ENCODE data around the gene AFF1.

AFF1 gene

GRCh38 chr4:87042986-87043820 lies 108.4 kb downstream of the AFF1 start:
- DNase-seq (ENCODE audit: low read depth) = no peak
- TF ChIP-seq, protein P1, sequence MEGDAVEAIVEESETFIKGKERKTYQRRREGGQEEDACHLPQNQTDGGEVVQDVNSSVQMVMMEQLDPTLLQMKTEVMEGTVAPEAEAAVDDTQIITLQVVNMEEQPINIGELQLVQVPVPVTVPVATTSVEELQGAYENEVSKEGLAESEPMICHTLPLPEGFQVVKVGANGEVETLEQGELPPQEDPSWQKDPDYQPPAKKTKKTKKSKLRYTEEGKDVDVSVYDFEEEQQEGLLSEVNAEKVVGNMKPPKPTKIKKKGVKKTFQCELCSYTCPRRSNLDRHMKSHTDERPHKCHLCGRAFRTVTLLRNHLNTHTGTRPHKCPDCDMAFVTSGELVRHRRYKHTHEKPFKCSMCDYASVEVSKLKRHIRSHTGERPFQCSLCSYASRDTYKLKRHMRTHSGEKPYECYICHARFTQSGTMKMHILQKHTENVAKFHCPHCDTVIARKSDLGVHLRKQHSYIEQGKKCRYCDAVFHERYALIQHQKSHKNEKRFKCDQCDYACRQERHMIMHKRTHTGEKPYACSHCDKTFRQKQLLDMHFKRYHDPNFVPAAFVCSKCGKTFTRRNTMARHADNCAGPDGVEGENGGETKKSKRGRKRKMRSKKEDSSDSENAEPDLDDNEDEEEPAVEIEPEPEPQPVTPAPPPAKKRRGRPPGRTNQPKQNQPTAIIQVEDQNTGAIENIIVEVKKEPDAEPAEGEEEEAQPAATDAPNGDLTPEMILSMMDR (IDR thresholded peaks at IDR 0.05; ENCODE audit: control insufficient read depth, insufficient read depth, low read depth, low read length, missing control alignments) = no peak
- no peak overlapping the region for H3K4me3 ChIP-seq (ENCODE audit: control insufficient read depth, low read depth, low read length)

- H3K4me3 ChIP-seq (ENCODE audit: control insufficient read depth, low read depth, low read length) = no peak overlapping the region
- no peak for DNase-seq (ENCODE audit: low read depth)
- TF ChIP-seq, protein P1 (IDR thresholded peaks at IDR 0.05; ENCODE audit: control insufficient read depth, insufficient read depth, low read depth, low read length, missing control alignments) = no peak
Observed at GRCh38 chr4:87044511-87045233, 109.9 kb downstream of the AFF1 start.

DNA sequence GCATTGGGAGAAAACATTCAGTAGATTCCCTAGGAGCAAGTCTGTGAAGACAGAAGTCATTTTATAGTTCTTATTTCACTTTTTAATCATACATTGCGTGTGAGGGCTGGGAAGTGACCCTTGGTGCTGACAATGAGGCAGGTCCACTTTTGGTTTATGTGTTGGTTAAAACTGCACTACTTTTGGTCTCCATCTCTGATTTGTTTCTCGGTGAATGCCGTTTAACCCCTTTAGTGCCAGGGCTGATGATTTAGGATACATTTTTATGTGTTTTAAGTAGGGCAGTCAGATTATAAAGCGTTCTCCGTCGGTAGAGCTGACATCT lies 110.4 kb downstream of the AFF1 start:
- TF ChIP-seq, protein P1 (IDR thresholded peaks at IDR 0.05; ENCODE audit: control insufficient read depth, insufficient read depth, low read depth, low read length, missing control alignments) = no peak
- no peak for DNase-seq (ENCODE audit: low read depth)
- no peak overlapping the region for H3K4me3 ChIP-seq (ENCODE audit: control insufficient read depth, low read depth, low read length)

- no peak for DNase-seq (ENCODE audit: low read depth)
- no peak overlapping the region for H3K4me3 ChIP-seq (ENCODE audit: control insufficient read depth, low read depth, low read length)
- TF ChIP-seq, protein P1 (IDR thresholded peaks at IDR 0.05; ENCODE audit: control insufficient read depth, insufficient read depth, low read depth, low read length, missing control alignments) = no peak
Observed at GRCh38 chr4:87045659-87046058, 110.8 kb downstream of the AFF1 start.

- H3K4me3 ChIP-seq (ENCODE audit: control insufficient read depth, low read depth, low read length) = no peak overlapping the region
- DNase-seq (ENCODE audit: low read depth) = peak; percentile 32
- TF ChIP-seq, protein P1 (IDR thresholded peaks at IDR 0.05; ENCODE audit: control insufficient read depth, insufficient read depth, low read depth, low read length, missing control alignments) = no peak
Observed at GRCh38 chr4:87046121-87046551, 111.3 kb downstream of the AFF1 start.

DNA sequence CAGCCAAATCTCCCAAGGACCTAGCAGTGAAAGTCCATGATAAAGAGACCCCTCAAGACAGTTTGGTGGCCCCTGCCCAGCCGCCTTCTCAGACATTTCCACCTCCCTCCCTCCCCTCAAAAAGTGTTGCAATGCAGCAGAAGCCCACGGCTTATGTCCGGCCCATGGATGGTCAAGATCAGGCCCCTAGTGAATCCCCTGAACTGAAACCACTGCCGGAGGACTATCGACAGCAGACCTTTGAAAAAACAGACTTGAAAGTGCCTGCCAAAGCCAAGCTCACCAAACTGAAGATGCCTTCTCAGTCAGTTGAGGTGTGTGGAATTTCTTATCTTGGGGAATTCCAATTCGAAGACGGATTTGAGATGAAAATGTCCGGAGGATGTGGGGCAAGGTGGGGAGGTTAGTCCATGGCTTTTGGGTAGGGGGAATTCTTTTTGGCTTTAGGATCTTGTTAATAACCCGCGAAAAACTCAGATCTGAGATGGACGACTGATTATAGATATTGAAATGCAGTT lies 112.5 kb downstream of the AFF1 start:
- no peak overlapping the region for H3K4me3 ChIP-seq (ENCODE audit: control insufficient read depth, low read depth, low read length)
- TF ChIP-seq, protein P1 (IDR thresholded peaks at IDR 0.05; ENCODE audit: control insufficient read depth, insufficient read depth, low read depth, low read length, missing control alignments) = no peak
- DNase-seq (ENCODE audit: low read depth) = no peak

Data from AG09309 (cell line).